GM20000 (cell line): Measurements from ENCODE around the gene UBL4A.

Source experiments
- DNase-seq: peaks from one replicate; pipeline ENCODE4 v3.0.0; 2012; ENCODE audit warnings: low spot score
- CTCF ChIP-seq: IDR thresholded peaks from 2 replicates; pipeline ENCODE4 v1.5.1; 2012; ENCODE audit warnings: mild to moderate bottlenecking, control low read depth; ENCODE audit errors: extremely low read depth, missing control alignments

The UBL4A gene

GRCh38 chrX:154466036-154466435, 20.4 kb downstream of the UBL4A start:
- TF ChIP-seq CTCF: no peak
- DNase-seq: no peak

- DNase-seq: no peak
- TF ChIP-seq CTCF: no peak
Observed at GRCh38 chrX:154465601-154466000, 20.8 kb downstream of the UBL4A start.

GRCh38 chrX:154464806-154465365, 21.5 kb downstream of the UBL4A start:
- no peak for TF ChIP-seq CTCF

GRCh38 chrX:154463611-154464220, 22.7 kb downstream of the UBL4A start:
- DNase-seq: no peak
- no peak for TF ChIP-seq CTCF

More at GRCh38 chrX:154464806-154465365, 21.5 kb downstream of the UBL4A start:
- no peak for DNase-seq

- DNase-seq: no peak
- TF ChIP-seq CTCF: no peak
Observed at GRCh38 chrX:154462396-154462795, 24.0 kb downstream of the UBL4A start.

GRCh38 chrX:154460326-154460725, 26.1 kb downstream of the UBL4A start:
- no peak for DNase-seq
- TF ChIP-seq CTCF: no peak

GRCh38 chrX:154459832-154460231, 26.6 kb downstream of the UBL4A start:
- no peak for DNase-seq
- no peak for TF ChIP-seq CTCF
